Esophagus muscularis mucosa (tissue), 4 donors: ENCODE data around the gene NCOA7.

Source experiments
- EP300 ChIP-seq: sonication (generic); formaldehyde crosslinking; IDR thresholded peaks from one replicate; pipeline ENCODE4 v1.6.1; 2017; ENCODE audit warnings: antibody characterized with exemption
- POLR2A ChIP-seq: fragments of 450-650 bp; IDR thresholded peaks from one replicate; pipeline ENCODE4 v1.6.1; 2017; ENCODE audit warnings: antibody characterized with exemption, moderate library complexity, mild to moderate bottlenecking, low read depth
- POLR2AphosphoS5 ChIP-seq, 2 donors: sonication (generic); formaldehyde crosslinking; IDR thresholded peaks; one replicate each; pipeline ENCODE4 v1.6.1; 2017; ENCODE audit warnings: antibody characterized with exemption in 2 of 2
- TF ChIP-seq, protein P1 (sequence below), 3 experiments: fragments of 200-600 bp in 2 of 3; fragments of 450-650 bp in 1 of 3; sonication (generic) in 2 of 3; IDR thresholded peaks; one replicate each; pipeline ENCODE4 v1.5.1; 2017 to 2019; ENCODE audit warnings: antibody characterized with exemption in 3 of 3, mild to moderate bottlenecking in 2 of 3, moderate library complexity in 1 of 3

DNA sequence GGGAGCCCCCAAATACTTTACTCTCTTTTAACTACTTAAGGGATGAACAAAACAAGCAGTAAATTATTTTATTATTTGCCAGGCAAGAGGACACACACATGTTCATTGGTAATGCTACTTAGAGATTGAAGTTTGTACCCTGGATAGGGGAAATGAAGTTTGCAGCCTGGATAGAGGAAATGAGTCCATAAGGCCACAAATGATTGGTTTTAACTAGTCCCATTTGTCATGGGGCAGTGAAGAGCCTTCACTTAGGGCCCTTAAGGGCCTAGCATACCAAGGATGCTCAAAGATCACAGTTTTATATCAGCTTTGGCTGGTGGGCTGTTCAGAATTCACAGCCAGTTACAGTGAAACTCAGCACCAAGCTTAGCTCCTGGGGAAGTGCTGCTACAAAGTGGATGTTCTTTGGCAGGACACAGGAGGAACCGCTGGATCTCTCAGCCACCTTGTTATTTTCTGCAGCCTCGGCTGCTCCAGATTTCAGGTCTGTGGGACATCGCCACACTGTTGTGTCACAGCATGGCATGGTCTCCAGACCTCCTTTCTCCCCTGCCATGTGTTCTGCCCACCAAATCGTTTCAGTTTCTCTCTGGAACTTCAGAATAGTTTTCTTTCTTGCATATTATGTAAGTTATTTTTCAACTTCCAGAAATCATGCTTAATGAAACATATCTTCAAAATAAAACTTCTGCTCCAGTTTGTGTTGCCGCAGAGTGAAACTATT lies 41.8 kb downstream of the NCOA7 start:
- no peak for TF ChIP-seq POLR2A
- TF ChIP-seq, protein P1, sequence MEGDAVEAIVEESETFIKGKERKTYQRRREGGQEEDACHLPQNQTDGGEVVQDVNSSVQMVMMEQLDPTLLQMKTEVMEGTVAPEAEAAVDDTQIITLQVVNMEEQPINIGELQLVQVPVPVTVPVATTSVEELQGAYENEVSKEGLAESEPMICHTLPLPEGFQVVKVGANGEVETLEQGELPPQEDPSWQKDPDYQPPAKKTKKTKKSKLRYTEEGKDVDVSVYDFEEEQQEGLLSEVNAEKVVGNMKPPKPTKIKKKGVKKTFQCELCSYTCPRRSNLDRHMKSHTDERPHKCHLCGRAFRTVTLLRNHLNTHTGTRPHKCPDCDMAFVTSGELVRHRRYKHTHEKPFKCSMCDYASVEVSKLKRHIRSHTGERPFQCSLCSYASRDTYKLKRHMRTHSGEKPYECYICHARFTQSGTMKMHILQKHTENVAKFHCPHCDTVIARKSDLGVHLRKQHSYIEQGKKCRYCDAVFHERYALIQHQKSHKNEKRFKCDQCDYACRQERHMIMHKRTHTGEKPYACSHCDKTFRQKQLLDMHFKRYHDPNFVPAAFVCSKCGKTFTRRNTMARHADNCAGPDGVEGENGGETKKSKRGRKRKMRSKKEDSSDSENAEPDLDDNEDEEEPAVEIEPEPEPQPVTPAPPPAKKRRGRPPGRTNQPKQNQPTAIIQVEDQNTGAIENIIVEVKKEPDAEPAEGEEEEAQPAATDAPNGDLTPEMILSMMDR (IDR thresholded peaks at IDR 0.05): no peak
- TF ChIP-seq EP300: no peak
- no peak for TF ChIP-seq POLR2AphosphoS5 (IDR thresholded peaks at IDR 0.05)
